HCT116 (cell line): Measurements from ENCODE around the gene ABHD1. TPM values are rescaled to one million over a fixed set of nuclear protein-coding genes. Genes with fewer than 3 reads are reported as not detected.
"Not testable (repeated sequence)": the region's sequence is repeated elsewhere in the genome, so short reads cannot be mapped to it uniquely, and the experiment has no call there.

Experiments used
- ATAC-seq: fragments of 200-7000 bp; cut with Tn5 transposase; 2 replicates; pipeline ENCODE4 v1.9.1; 2020; ENCODE audit warnings: mild to moderate bottlenecking, moderate library complexity
- BruUV-seq: library from RNA; stranded (reverse); fragments of 400-500 nt; replicated peaks from 2 replicates; lab custom pipeline; 2021; lab: Mats Ljungman, UMichigan
- CTCF ChIA-PET: fragments of 300-600 bp; sonication (Branson Sonifier 250); formaldehyde crosslinking; loops from one replicate; lab custom pipeline; 2021; ENCODE audit warnings: antibody characterized with exemption; lab: Charles Lee
- POLR2A ChIA-PET: fragments of 300-600, 350-600 bp; sonication (Branson Sonifier 250); formaldehyde crosslinking; loops from one replicate; lab custom pipeline; 2021; ENCODE audit warnings: antibody characterized with exemption; lab: Charles Lee
- RAD21 ChIA-PET, 2 experiments: fragments of 300-600 bp; sonication (Branson Sonifier 250); formaldehyde crosslinking; loops; one replicate each; lab custom pipeline; 2023; ENCODE audit warnings: low total read pairs in 2 of 2; ENCODE audit not compliant: uncharacterized antibody in 2 of 2, unreplicated experiment in 2 of 2, low non-redundant PET in 1 of 2; lab: Charles Lee
- DNase-seq: peaks from one replicate; pipeline ENCODE4 v3.0.0-alpha.2; 2010; ENCODE audit warnings: low read depth, low spot score
- H2AFZ ChIP-seq: fragments of 200-600 bp; shearing (Covaris generic), sonication (generic); 2 replicates; pipeline ENCODE4 v1.6.1; 2017; ENCODE audit warnings: low read depth, mixed run types, mixed read lengths, antibody characterized with exemption, low read length; ENCODE audit not compliant: poor library complexity, severe bottlenecking
- H3K27ac ChIP-seq: 2 replicates; pipeline ENCODE4 v1.5.1; 2012; ENCODE audit warnings: low read depth, low read length
- H3K27me3 ChIP-seq: fragments of 200-600 bp; sonication (generic); 2 replicates; pipeline ENCODE4 v1.6.1; 2016; ENCODE audit warnings: mixed run types, low read length, mixed read lengths; ENCODE audit not compliant: insufficient read depth
- H3K36me3 ChIP-seq, 2 experiments: fragments of 200-500 bp in 1 of 2; fragments of 200-600 bp in 1 of 2; sonication (Bioruptor generic) in 1 of 2; sonication (generic) in 1 of 2; 2 replicates each; pipeline versions ENCODE4 v1.5.1 to v1.6.1; 2014 to 2016; ENCODE audit warnings: low read length in 2 of 2, inconsistent platforms in 1 of 2, mixed read lengths in 1 of 2, mixed run types in 1 of 2; ENCODE audit not compliant: insufficient read depth in 2 of 2, control insufficient read depth in 1 of 2
- H3K4me1 ChIP-seq, 2 experiments: fragments of 200-600 bp in 1 of 2; sonication (generic) in 1 of 2; 2 replicates each; pipeline versions ENCODE4 v1.5.1 to v1.6.1; 2012 to 2017; ENCODE audit warnings: low read length in 2 of 2, inconsistent platforms in 1 of 2, mild to moderate bottlenecking in 1 of 2, mixed read lengths in 1 of 2, mixed run types in 1 of 2, moderate library complexity in 1 of 2; ENCODE audit not compliant: insufficient read depth in 2 of 2, control insufficient read depth in 1 of 2
- H3K4me2 ChIP-seq: fragments of 200-600 bp; sonication (generic); 2 replicates; pipeline ENCODE4 v1.6.1; 2017; ENCODE audit warnings: mixed run types, low read length, mixed read lengths
- H3K4me3 ChIP-seq, 2 experiments: fragments of 200-600 bp in 1 of 2; sonication (generic) in 1 of 2; replicated peaks in 1 of 2; 2 replicates each; pipeline ENCODE4 v1.5.1; 2011 to 2016; ENCODE audit warnings: low read length in 2 of 2, control low read depth in 1 of 2, low read depth in 1 of 2, mild to moderate bottlenecking in 1 of 2, mixed read lengths in 1 of 2, mixed run types in 1 of 2
- H3K79me2 ChIP-seq: fragments of 200-600 bp; sonication (generic); 2 replicates; pipeline ENCODE4 v1.6.1; 2017; ENCODE audit warnings: mild to moderate bottlenecking, mixed run types, low read length, moderate library complexity, mixed read lengths; ENCODE audit not compliant: insufficient read depth
- H3K9ac ChIP-seq: fragments of 200-600 bp; sonication (generic); 2 replicates; pipeline ENCODE4 v1.6.1; 2016; ENCODE audit warnings: low read length, mixed read lengths
- H3K9me2 ChIP-seq: fragments of 200-600 bp; sonication (generic), shearing (Covaris generic); 2 replicates; pipeline ENCODE4 v1.6.1; 2017; ENCODE audit warnings: mixed run types, mild to moderate bottlenecking, moderate library complexity; ENCODE audit not compliant: insufficient read depth
- H3K9me3 ChIP-seq, 2 experiments: fragments of 200-500 bp in 1 of 2; fragments of 200-600 bp in 1 of 2; sonication (Bioruptor generic) in 1 of 2; sonication (generic) in 1 of 2; 2 replicates each; pipeline ENCODE4 v1.6.1; 2014 to 2017; ENCODE audit warnings: low read length in 2 of 2, mixed read lengths in 2 of 2, inconsistent platforms in 1 of 2, low read depth in 1 of 2, mild to moderate bottlenecking in 1 of 2, mixed run types in 1 of 2, moderate library complexity in 1 of 2; ENCODE audit not compliant: control insufficient read depth in 1 of 2, insufficient read depth in 1 of 2
- H4K20me1 ChIP-seq: fragments of 200-600 bp; sonication (generic), shearing (Covaris generic); 2 replicates; pipeline ENCODE4 v1.6.1; 2017; ENCODE audit warnings: mixed run types, mild to moderate bottlenecking, moderate library complexity; ENCODE audit not compliant: insufficient read depth
- ATF3 ChIP-seq: IDR thresholded peaks from 2 replicates; pipeline ENCODE4 v1.6.1; 2012
- CBX3 ChIP-seq: IDR thresholded peaks from 2 replicates; pipeline ENCODE4 v1.6.1; 2012; ENCODE audit warnings: low read depth
- CEBPB ChIP-seq: IDR thresholded peaks from 2 replicates; pipeline ENCODE4 v1.6.1; 2012; ENCODE audit warnings: low read depth
- EGR1 ChIP-seq: IDR thresholded peaks from 2 replicates; pipeline ENCODE4 v1.6.1; 2012; ENCODE audit warnings: low read depth
- ELF1 ChIP-seq: IDR thresholded peaks from 2 replicates; pipeline ENCODE4 v1.6.1; 2012; ENCODE audit warnings: low read depth, borderline replicate concordance
- EZH2 ChIP-seq: fragments of 200-600 bp; sonication (generic); IDR thresholded peaks from 2 replicates; pipeline ENCODE4 v1.6.1; 2017; ENCODE audit warnings: antibody characterized with exemption, mixed run types
- EZH2phosphoT487 ChIP-seq: fragments of 200-600 bp; IDR thresholded peaks from 2 replicates; pipeline ENCODE4 v1.6.1; 2018; ENCODE audit warnings: antibody characterized with exemption, borderline replicate concordance
- FOSL1 ChIP-seq: IDR thresholded peaks from 2 replicates; pipeline ENCODE4 v1.6.1; 2012; ENCODE audit warnings: low read depth
- JUND ChIP-seq: IDR thresholded peaks from 2 replicates; pipeline ENCODE4 v1.6.1; 2012
- POLR2A ChIP-seq: IDR thresholded peaks from 2 replicates; pipeline ENCODE4 v1.7.0; 2011; ENCODE audit warnings: borderline replicate concordance; ENCODE audit not compliant: insufficient read depth, insufficient read length; ENCODE audit errors: extremely low read depth
- POLR2AphosphoS5 ChIP-seq: IDR thresholded peaks from 2 replicates; pipeline ENCODE4 v1.6.1; 2011; ENCODE audit warnings: mild to moderate bottlenecking, low read depth, low read length, moderate library complexity
- RAD21 ChIP-seq: IDR thresholded peaks from 2 replicates; pipeline ENCODE4 v1.6.1; 2012; ENCODE audit warnings: low read depth, mild to moderate bottlenecking
- REST ChIP-seq: IDR thresholded peaks from 2 replicates; pipeline ENCODE4 v1.6.1; 2012; ENCODE audit warnings: low read depth
- TCF7L2 ChIP-seq: IDR thresholded peaks from 2 replicates; pipeline ENCODE4 v1.7.0; 2011; ENCODE audit warnings: borderline replicate concordance, inconsistent platforms; ENCODE audit not compliant: insufficient read depth, insufficient read length; ENCODE audit errors: extremely low read depth
- ZFX ChIP-seq: fragments of 450-650 bp; IDR thresholded peaks from 2 replicates; pipeline ENCODE4 v1.6.1; 2017
- intact Hi-C: fragments of 100-400 bp; cut with micrococcal nuclease; formaldehyde crosslinking; loops from 2 replicates; pipeline ENCODE4 v1.10.0; 2022
- total RNA-seq: library from RNA; stranded (reverse); gene quantifications from one replicate; pipeline ENCODE4 v1.2.1, GENCODE V29; 2021; ENCODE audit not compliant: unreplicated experiment
- TF ChIP-seq, protein P1 (sequence below): IDR thresholded peaks from 2 replicates; pipeline ENCODE4 v1.6.1; 2012

The ABHD1 gene
- total RNA-seq, 1 experiment from 2014 or later = not detected

DNA sequence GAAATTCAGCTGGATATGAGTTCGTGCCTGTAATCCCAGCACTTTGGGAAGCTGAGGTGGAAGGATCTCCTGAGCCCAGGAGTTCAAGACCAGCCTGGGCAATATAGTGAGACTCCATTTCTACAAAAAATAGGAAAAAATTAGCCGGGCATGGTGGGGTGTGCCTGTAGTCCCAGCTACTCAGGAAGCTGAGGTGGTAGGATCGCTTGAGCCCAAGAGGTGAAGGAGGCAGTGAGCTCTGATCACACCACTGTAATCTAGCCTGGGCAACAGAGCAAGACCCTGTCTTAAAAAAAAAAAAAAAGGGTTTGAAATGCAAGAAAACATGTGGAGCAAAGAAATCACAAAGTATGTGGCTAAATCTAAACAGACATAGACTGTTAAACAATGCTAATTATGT lies 14.5 kb upstream of the ABHD1 start:
- BruUV-seq = no TSS peak
- CTCF ChIA-PET = interaction anchor here (1.4 kb wide), 2 partner anchors 23 to 83 kb away, joined by 4 read pairs; partner anchors contain the start of gene KHK
- ATAC-seq (no peak), DNase-seq (no peak)
- no peak overlapping the region for H3K27ac ChIP-seq
- H3K27me3 ChIP-seq = no peaks in the 10 kb centered on the region
- intact Hi-C loops = no loop called here
- no peak overlapping the region for H3K4me3 ChIP-seq
- POLR2A ChIA-PET = no interaction called here
- RAD21 ChIA-PET = no interaction called here
- no peaks in the 10 kb centered on the region for H3K9me3 ChIP-seq
- no peaks in the 10 kb centered on the region for H3K79me2 ChIP-seq
- H3K4me2 ChIP-seq = no peak overlapping the region
- H3K4me1 ChIP-seq = no peaks in the 10 kb centered on the region
- no peak overlapping the region for H2AFZ ChIP-seq
- H3K9ac ChIP-seq = no peak overlapping the region
- TF ChIP-seq EGR1 (no peak), JUND (no peak), EZH2phosphoT487 (no peak), ATF3 (no peak), POLR2AphosphoS5 (no peak), FOSL1 (no peak), TCF7L2 (no peak), RAD21 (no peak), CEBPB (no peak), ZFX (no peak), EZH2 (no peak), REST (no peak), ELF1 (no peak), CBX3 (no peak), POLR2A (no peak)
- TF ChIP-seq, protein P1, sequence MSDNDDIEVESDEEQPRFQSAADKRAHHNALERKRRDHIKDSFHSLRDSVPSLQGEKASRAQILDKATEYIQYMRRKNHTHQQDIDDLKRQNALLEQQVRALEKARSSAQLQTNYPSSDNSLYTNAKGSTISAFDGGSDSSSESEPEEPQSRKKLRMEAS = no peak
- H3K9me2 ChIP-seq = no peaks in the 10 kb centered on the region
- no peaks in the 10 kb centered on the region for H3K36me3 ChIP-seq
- H4K20me1 ChIP-seq = no peaks in the 10 kb centered on the region

DNA sequence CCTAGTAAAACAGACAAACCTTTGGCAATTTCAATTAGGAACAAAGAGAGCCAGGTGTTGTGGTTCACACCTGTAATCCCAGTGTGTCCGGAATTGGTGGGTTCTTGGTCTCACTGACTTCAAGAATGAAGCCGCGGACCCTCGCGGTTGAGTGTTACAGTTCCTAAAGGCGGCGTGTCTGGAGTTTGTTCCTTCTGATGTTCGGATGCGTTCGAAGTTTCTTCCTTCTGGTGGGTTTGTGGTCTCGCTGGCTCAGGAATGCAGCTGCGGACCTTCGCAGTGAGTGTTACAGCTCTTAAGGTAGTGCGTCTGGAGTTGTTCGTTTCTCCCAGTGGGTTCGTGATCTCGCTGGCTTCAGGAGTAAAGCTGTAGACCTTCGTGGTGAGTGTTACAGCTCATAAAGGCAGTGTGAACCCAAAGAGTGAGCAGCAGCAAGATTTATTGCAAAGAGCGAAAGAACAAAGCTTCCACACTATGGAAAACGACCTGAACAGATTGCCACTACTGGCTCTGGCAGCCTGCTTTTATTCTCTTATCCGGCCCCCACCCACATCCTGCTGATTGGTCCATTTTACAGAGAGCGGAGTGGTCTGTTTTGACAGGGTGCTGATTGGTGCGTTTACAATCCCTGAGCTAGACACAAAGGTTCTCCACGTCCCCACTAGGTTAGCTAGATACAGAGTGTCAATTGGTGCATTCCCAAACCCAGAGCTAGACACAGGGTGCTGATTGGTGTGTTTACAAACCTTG lies 12.8 kb upstream of the ABHD1 start:
- CTCF ChIA-PET = interaction anchor here (1.3 kb wide), 1 partner anchor 11 kb away, joined by 3 read pairs; no protein-coding TSS in a partner anchor
- H3K4me2 ChIP-seq, ATAC-seq, RAD21 ChIA-PET, DNase-seq, H3K9ac ChIP-seq, H3K4me3 ChIP-seq, H3K79me2 ChIP-seq, H3K9me3 ChIP-seq, POLR2A ChIA-PET, H3K27me3 ChIP-seq, intact Hi-C loops, H3K4me1 ChIP-seq, H4K20me1 ChIP-seq, H3K36me3 ChIP-seq, H3K9me2 ChIP-seq, H2AFZ ChIP-seq, BruUV-seq, H3K27ac ChIP-seq: not testable (repeated sequence)
